Thyroid gland (tissue), 4 donors: ENCODE results near the gene METTL25B.

Experiments
- POLR2A ChIP-seq, 2 donors: fragments of 450-650 bp; IDR thresholded peaks; one replicate each; pipeline ENCODE4 v1.6.1; 2017; ENCODE audit warnings: antibody characterized with exemption in 2 of 2, mild to moderate bottlenecking in 2 of 2, moderate library complexity in 1 of 2
- TF ChIP-seq, protein P1 (sequence below), 6 experiments: fragments of 200-600 bp in 3 of 6; fragments of 450-650 bp in 3 of 6; sonication (generic) in 3 of 6; IDR thresholded peaks; one replicate each; pipeline ENCODE4 v1.5.1; 2016 to 2019; ENCODE audit warnings: antibody characterized with exemption in 6 of 6, mild to moderate bottlenecking in 2 of 6, inconsistent platforms in 1 of 6, moderate library complexity in 1 of 6

DNA sequence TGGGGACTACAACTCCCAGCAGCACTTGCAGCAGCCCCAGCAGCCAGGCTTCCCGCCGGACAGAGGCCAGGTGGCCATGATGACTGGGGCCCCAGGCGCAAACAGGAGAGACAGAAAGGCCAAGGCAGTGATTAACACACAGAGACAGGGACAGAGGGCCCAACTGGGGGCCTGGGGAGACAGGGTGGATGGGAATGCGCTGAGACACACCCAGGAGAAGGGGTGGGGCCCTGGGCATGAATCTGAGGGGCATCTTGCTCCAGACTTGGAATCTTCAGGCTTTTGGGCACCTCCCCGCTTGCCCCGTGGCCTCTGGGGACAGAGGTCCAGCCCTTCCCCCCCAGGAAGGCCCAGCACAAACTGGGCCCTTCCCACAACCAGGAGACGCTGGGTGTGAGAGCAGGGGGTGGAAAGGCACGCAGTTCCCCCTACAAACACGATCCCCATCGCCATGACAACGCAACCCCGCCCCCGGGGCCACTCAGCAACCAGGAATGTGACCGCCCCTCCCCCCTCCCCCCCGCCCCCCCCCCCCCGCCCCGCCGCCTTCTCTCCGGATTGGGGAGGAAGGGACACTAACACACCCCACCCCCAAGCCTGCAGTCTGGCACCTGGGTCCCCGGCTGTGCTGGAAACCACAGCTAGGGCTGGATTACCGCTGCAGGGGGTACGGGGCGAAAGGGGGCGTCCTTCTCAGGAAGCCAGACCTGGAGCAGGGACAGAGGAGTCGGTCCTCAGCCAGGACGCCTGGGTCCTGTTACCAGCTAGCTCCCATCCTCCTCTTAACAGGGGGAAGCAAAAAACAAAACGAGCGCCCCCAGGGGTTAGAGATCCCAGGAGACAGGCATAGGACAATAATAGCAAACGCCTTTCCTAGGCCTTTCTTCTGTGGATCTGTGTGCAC, 18.7 kb downstream of the METTL25B start:
- TF ChIP-seq, protein P1, sequence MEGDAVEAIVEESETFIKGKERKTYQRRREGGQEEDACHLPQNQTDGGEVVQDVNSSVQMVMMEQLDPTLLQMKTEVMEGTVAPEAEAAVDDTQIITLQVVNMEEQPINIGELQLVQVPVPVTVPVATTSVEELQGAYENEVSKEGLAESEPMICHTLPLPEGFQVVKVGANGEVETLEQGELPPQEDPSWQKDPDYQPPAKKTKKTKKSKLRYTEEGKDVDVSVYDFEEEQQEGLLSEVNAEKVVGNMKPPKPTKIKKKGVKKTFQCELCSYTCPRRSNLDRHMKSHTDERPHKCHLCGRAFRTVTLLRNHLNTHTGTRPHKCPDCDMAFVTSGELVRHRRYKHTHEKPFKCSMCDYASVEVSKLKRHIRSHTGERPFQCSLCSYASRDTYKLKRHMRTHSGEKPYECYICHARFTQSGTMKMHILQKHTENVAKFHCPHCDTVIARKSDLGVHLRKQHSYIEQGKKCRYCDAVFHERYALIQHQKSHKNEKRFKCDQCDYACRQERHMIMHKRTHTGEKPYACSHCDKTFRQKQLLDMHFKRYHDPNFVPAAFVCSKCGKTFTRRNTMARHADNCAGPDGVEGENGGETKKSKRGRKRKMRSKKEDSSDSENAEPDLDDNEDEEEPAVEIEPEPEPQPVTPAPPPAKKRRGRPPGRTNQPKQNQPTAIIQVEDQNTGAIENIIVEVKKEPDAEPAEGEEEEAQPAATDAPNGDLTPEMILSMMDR (IDR thresholded peaks at IDR 0.05): peak in 2 of 6 experiments; percentile 14 to 18
- TF ChIP-seq POLR2A (IDR thresholded peaks at IDR 0.05): peak; percentile 21 to 68
